Measurements from ENCODE around the gene IGF2BP2. TPM values are rescaled to one million over a fixed set of nuclear protein-coding genes. Genes with fewer than 3 reads are reported as not detected.

IGF2BP2 gene
- total and polyA plus RNA-seq, 8 donors = 4.0 to 303 (median 29.0) TPM

DNA sequence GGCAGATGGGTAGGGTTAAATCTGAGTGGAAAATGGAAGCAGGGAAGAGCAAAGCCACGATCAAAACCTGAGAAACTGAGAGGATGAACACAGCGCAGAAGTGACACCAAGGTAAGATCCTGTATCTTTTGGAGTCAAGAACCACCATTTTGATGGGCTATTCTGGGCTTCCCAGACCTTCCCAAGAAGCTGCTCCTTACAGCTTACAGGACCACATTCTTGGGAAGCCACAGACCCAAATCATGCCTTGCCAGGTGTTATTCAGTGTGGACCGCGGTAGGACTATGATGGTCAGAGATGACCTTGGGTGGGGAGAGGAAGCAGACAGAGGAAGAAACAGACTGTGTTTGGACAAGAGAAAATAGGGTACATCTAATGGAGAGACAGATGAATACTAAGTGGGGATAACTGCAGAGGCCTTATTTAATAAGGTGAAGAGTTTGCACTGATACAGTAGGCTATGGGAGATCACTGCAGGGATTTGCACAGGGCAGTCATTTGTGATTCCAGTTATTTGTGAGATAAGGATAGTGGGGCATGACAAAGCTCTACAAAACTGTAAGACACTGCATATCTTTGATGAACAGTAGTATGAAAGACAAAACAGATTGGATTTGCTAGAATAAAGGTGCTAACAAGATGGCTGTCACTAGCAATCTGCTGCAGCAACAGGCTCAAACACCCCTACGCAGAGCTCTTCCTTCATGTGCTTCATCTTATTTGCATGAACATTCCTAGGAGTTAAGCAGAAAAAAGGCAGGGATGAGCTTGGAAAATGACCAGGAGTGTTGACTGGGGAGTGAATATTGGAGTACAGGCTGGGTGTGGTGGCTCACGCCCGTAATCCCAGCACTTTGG is 105.9 kb downstream of the IGF2BP2 start:
- no peak for TF ChIP-seq POLR2AphosphoS5 (IDR thresholded peaks at IDR 0.05)
- TF ChIP-seq POLR2A (IDR thresholded peaks at IDR 0.05) = no peak
- TF ChIP-seq, protein P1, sequence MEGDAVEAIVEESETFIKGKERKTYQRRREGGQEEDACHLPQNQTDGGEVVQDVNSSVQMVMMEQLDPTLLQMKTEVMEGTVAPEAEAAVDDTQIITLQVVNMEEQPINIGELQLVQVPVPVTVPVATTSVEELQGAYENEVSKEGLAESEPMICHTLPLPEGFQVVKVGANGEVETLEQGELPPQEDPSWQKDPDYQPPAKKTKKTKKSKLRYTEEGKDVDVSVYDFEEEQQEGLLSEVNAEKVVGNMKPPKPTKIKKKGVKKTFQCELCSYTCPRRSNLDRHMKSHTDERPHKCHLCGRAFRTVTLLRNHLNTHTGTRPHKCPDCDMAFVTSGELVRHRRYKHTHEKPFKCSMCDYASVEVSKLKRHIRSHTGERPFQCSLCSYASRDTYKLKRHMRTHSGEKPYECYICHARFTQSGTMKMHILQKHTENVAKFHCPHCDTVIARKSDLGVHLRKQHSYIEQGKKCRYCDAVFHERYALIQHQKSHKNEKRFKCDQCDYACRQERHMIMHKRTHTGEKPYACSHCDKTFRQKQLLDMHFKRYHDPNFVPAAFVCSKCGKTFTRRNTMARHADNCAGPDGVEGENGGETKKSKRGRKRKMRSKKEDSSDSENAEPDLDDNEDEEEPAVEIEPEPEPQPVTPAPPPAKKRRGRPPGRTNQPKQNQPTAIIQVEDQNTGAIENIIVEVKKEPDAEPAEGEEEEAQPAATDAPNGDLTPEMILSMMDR (IDR thresholded peaks at IDR 0.05) = no peak
- no peak for TF ChIP-seq EP300 (IDR thresholded peaks at IDR 0.05)
- Histone ChIP-seq H3K9me3 (no peaks in the 10 kb centered on the region), H3K4me3 (no peak overlapping the region), H3K27ac (no peak overlapping the region), H3K27me3 (peaks cover 0 to 5% (median 0%) of the 10 kb centered on the region in 3 donors), H3K36me3 (no peaks in the 10 kb centered on the region), H3K4me1 (peaks cover 0 to 13% (median 8%) of the 10 kb centered on the region in 4 donors)
- 91 to 97% (median 95%) methylated on average over 7 of the region's 7 CpGs for WGBS, 5 donors
- no peak for DNase-seq
- intact Hi-C loops (cut with DNase I; ENCODE audit: low total_unique reads) = no loop called here

DNA sequence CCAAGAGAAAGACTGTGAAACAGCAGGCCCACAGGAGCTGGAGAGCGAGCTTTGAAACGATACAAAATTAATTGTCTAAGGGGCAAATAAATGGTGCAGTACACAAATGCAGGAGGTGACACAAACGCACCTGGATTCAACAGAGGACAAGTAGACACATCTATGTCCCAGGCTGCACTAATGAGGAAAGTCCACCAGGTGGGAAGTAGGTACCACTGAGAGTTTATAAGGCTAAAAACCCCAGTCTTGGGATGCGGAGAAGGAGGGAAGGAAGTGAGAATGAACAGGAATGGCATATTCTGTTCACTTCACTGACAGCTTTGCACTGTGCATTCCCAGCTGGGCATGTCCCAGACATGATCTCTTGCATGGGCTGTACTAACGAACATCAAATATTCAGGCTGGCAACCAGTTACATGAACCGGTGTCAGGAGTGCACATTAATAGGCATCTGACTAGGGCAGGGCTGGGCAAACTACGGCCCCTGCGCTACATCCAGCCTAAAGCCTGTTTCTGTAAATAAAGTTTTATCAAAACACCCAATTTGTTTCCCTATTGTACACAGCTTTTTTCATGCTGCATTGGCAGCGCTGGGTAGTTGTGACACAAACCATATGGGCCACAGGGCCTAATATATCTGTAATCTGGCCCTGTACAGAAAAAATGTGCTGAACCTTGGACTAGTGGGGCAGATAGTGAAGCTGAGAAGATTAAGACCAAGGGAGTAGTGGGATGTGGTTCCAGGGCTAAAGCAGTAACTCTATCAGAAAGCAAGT is 107.0 kb downstream of the IGF2BP2 start:
- Histone ChIP-seq H3K4me1 (peaks cover 0 to 13% (median 8%) of the 10 kb centered on the region in 4 donors), H3K9me3 (no peaks in the 10 kb centered on the region), H3K27ac (no peak overlapping the region), H3K27me3 (peaks cover 0 to 5% (median 0%) of the 10 kb centered on the region in 3 donors), H3K36me3 (no peaks in the 10 kb centered on the region), H3K4me3 (no peak overlapping the region)
- no peak for DNase-seq
- TF ChIP-seq EP300 (IDR thresholded peaks at IDR 0.05) (no peak), POLR2A (IDR thresholded peaks at IDR 0.05) (no peak), POLR2AphosphoS5 (IDR thresholded peaks at IDR 0.05) (no peak)
- TF ChIP-seq, protein P1 (IDR thresholded peaks at IDR 0.05) = no peak
- intact Hi-C loops (cut with DNase I; ENCODE audit: low total_unique reads) = no loop called here
- 77 to 86% (median 83%) methylated on average over 9 of the region's 9 CpGs for WGBS, 5 donors

DNA sequence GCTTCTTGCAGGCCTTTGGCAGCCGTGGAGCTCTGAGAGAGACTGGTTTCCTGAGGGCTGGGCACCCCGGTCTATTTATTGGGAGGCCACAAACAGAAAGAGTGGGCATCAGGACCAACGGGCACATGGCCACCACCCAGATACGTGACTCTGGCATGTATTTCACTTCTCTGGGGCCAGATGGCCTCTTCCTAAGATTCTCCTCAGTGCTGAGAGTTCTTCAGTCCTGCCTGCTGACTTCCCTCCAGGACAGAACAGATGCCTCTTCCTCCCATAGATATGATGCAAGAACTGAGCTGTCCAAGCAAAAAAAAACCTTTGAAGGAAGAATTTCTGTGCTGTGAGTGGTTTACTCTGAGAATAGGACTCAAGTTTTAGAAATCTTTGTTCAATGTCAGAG is 107.7 kb downstream of the IGF2BP2 start:
- Histone ChIP-seq H3K4me3 (no peak overlapping the region), H3K36me3 (no peaks in the 10 kb centered on the region), H3K27ac (no peak overlapping the region), H3K9me3 (no peaks in the 10 kb centered on the region), H3K27me3 (peaks cover 0 to 5% (median 0%) of the 10 kb centered on the region in 3 donors), H3K4me1 (peaks cover 0 to 13% (median 8%) of the 10 kb centered on the region in 4 donors)
- WGBS, 5 donors = 33 to 43% (median 37%) methylated on average over 4 of the region's 4 CpGs
- TF ChIP-seq EP300 (IDR thresholded peaks at IDR 0.05) = no peak
- TF ChIP-seq, protein P1 (IDR thresholded peaks at IDR 0.05) = no peak
- no peak for TF ChIP-seq POLR2A (IDR thresholded peaks at IDR 0.05)
- no peak for TF ChIP-seq POLR2AphosphoS5 (IDR thresholded peaks at IDR 0.05)
- peak in 1 of 2 donors; percentile 61 for DNase-seq
- intact Hi-C loops (cut with DNase I; ENCODE audit: low total_unique reads) = no loop called here

DNA sequence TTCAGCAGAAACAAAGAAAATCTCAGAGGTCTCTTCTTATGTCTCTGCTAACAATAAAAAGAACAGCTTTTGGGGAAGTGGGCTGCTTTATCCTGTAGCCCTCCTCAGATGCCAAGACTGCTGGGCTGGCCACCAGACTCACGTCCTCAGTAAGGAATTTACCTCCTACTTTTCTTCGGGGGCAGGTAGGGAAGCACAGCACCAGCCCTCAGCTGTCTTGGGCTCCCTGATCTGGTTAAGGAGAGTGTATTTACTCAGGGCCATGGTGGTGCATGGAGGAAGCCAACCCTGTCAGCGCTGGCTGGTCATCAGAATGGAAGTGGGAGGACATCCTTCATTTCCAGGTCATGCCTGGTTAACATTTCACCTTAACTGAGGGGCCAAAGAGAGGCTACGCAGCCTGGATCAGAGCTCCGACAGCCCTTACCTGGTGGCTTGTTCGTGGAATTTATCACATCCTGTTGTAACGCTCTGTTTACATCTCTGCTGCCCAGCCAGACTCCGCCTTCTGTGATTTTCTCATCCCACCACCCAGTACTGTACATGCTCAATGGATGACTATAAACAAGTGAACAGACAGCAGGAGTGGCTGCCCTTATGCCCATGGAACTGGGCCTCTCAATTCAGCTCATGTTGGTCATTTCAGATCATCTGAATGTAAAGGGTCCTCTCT is 108.3 kb downstream of the IGF2BP2 start:
- no peak overlapping the region for H3K4me3 ChIP-seq
- no peaks in the 10 kb centered on the region for H3K9me3 ChIP-seq
- no peaks in the 10 kb centered on the region for H3K36me3 ChIP-seq
- TF ChIP-seq, protein P1 (IDR thresholded peaks at IDR 0.05) = no peak
- TF ChIP-seq POLR2A (IDR thresholded peaks at IDR 0.05) (no peak), POLR2AphosphoS5 (IDR thresholded peaks at IDR 0.05) (no peak)
- intact Hi-C loops (cut with DNase I; ENCODE audit: low total_unique reads) = no loop called here
- 33 to 48% (median 37%) methylated on average over 8 of the region's 8 CpGs for WGBS, 5 donors
- peaks cover 0 to 13% (median 8%) of the 10 kb centered on the region in 4 donors for H3K4me1 ChIP-seq
- no peak overlapping the region for H3K27ac ChIP-seq
- H3K27me3 ChIP-seq = peaks cover 0 to 5% (median 0%) of the 10 kb centered on the region in 3 donors
- peak in 1 of 2 donors; percentile 63 for DNase-seq
